A673 (cell line): ENCODE results near the gene HSD17B14.

Experiments
- CTCF ChIP-seq: fragments of 300-800, 200-600 bp; sonication (generic); conservative IDR thresholded peaks from 2 replicates; pipeline ENCODE4 v1.5.1; 2017; ENCODE audit warnings: low read depth, mild to moderate bottlenecking, antibody characterized with exemption, low read length, moderate library complexity, mixed read lengths
- EZH2 ChIP-seq: fragments of 200-600 bp; sonication (generic); IDR thresholded peaks from 2 replicates; pipeline ENCODE4 v1.6.1; 2017; ENCODE audit warnings: borderline replicate concordance, low read depth, mild to moderate bottlenecking, mixed read lengths, antibody characterized with exemption, low read length; ENCODE audit not compliant: poor library complexity, severe bottlenecking

GRCh38 chr19:48777139-48777538, 59.2 kb downstream of the HSD17B14 start:
- no peak for TF ChIP-seq CTCF
- TF ChIP-seq EZH2: no peak
